ENCODE results near the gene KCNH1.

DNA sequence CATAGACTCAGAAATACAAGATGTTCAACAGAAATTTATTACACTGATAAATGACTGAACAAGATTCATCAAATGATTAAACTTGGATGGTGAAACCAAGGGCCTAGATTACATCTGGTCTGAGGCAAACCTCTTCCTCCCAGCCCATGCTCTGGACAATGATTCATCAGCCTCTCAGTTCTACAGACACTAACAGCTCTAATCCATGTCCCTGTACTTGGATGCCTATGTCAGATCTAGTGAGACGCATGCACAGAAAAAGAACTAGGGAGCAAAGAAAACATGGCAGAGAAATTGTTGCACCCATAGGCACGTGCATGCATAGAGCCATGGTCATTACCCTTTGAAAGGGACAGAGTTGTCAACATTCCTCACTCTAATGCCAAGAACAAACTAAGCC lies 250.1 kb downstream of the KCNH1 start:
- TF ChIP-seq SMAD4 (CRISPR knock-in tag; conservative IDR thresholded peaks at IDR 0.05) (no peak), CREM (IDR thresholded peaks at IDR 0.05; ENCODE audit: low read depth) (no peak), ELF4 (CRISPR knock-in tag; IDR thresholded peaks at IDR 0.05) (no peak), RFX5 (IDR thresholded peaks at IDR 0.05; ENCODE audit: low read depth, low read length) (no peak), L3MBTL2 (IDR thresholded peaks at IDR 0.05) (no peak), CHD2 (IDR thresholded peaks at IDR 0.05; ENCODE audit: low read depth, low read length) (no peak)
- TF ChIP-seq, protein P1, sequence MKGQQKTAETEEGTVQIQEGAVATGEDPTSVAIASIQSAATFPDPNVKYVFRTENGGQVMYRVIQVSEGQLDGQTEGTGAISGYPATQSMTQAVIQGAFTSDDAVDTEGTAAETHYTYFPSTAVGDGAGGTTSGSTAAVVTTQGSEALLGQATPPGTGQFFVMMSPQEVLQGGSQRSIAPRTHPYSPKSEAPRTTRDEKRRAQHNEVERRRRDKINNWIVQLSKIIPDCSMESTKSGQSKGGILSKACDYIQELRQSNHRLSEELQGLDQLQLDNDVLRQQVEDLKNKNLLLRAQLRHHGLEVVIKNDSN (CRISPR knock-in tag; IDR thresholded peaks at IDR 0.05): no peak
- TF ChIP-seq, protein P2, sequence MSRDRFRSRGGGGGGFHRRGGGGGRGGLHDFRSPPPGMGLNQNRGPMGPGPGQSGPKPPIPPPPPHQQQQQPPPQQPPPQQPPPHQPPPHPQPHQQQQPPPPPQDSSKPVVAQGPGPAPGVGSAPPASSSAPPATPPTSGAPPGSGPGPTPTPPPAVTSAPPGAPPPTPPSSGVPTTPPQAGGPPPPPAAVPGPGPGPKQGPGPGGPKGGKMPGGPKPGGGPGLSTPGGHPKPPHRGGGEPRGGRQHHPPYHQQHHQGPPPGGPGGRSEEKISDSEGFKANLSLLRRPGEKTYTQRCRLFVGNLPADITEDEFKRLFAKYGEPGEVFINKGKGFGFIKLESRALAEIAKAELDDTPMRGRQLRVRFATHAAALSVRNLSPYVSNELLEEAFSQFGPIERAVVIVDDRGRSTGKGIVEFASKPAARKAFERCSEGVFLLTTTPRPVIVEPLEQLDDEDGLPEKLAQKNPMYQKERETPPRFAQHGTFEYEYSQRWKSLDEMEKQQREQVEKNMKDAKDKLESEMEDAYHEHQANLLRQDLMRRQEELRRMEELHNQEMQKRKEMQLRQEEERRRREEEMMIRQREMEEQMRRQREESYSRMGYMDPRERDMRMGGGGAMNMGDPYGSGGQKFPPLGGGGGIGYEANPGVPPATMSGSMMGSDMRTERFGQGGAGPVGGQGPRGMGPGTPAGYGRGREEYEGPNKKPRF (IDR thresholded peaks at IDR 0.05; ENCODE audit: low read depth, low read length): no peak
